Skeletal muscle satellite cell (primary cell): ENCODE measurements around the gene DHX15.

ENCODE experiments used
- H3K27me3 ChIP-seq: 2 replicates; pipeline ENCODE4 v1.7.0; 2013; ENCODE audit warnings: low read length; ENCODE audit not compliant: control insufficient read depth, insufficient read depth
- H3K36me3 ChIP-seq: 2 replicates; pipeline ENCODE4 v1.7.0; 2013; ENCODE audit warnings: mild to moderate bottlenecking, control low read depth, low read length; ENCODE audit not compliant: insufficient read depth
- H3K4me1 ChIP-seq: 2 replicates; pipeline ENCODE4 v1.7.0; 2013; ENCODE audit warnings: low read length; ENCODE audit not compliant: control insufficient read depth, insufficient read depth
- H3K4me2 ChIP-seq: 2 replicates; pipeline ENCODE4 v1.7.0; 2013; ENCODE audit warnings: mild to moderate bottlenecking, low read length
- H3K4me3 ChIP-seq: 2 replicates; pipeline ENCODE4 v1.7.0; 2013; ENCODE audit warnings: low read length
- H3K9ac ChIP-seq: 2 replicates; pipeline ENCODE4 v1.7.0; 2013; ENCODE audit warnings: mild to moderate bottlenecking, low read depth, low read length, moderate library complexity
- H3K9me3 ChIP-seq: replicated peaks from 2 replicates; pipeline ENCODE4 v1.7.0; 2013; ENCODE audit warnings: mild to moderate bottlenecking, control low read depth, low read length

Gene DHX15

DNA sequence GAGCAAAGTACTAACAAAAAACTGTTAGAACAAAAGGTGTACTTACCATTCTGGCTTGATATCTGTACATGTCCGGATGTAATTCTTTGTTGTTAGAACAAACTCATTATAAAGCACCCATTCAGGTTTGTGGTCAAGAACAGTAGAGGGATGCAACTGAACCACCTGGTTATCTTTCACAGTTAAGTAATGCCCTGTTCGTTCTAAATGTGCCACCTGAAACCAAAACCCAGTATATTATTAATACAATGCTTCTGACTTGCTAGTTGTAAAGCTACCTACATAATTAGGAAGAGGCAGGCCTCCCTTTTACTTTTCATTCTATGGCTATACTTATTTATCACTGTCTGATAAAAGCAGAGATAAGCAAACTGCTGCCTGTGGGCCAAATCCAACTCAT, 54.8 kb downstream of the DHX15 start:
- H3K36me3 ChIP-seq: peaks cover 69% of the 10 kb centered on the region
- H3K4me3 ChIP-seq: no peak overlapping the region
- no peaks in the 10 kb centered on the region for H3K4me1 ChIP-seq
- no peak overlapping the region for H3K4me2 ChIP-seq
- no peaks in the 10 kb centered on the region for H3K27me3 ChIP-seq
- no peak overlapping the region for H3K9ac ChIP-seq
- no peaks in the 10 kb centered on the region for H3K9me3 ChIP-seq

DNA sequence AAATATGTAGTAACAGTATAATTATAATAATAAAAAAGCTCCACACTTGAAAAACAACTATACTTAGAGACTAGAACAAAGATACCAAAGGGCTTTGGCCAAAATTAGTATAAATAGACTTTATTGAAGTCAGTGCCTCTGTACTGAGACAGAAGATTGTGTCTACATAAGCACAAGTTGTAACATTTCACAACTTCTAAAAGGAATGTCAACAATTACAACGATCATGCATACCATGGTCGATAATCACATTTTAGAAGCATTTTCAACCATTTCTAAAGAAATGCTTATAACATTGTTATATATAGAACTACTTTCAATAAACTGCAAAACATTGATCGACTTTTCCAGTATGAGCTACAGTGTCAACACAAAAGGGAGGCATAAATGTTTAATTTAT, 57.0 kb downstream of the DHX15 start:
- Histone ChIP-seq H3K4me1 (no peaks in the 10 kb centered on the region), H3K4me2 (no peak overlapping the region), H3K4me3 (no peak overlapping the region), H3K9me3 (no peaks in the 10 kb centered on the region), H3K9ac (no peak overlapping the region), H3K27me3 (no peaks in the 10 kb centered on the region), H3K36me3 (peaks cover 72% of the 10 kb centered on the region)

GRCh38 chr4:24521544-24521943, 62.8 kb downstream of the DHX15 start:
- Histone ChIP-seq H3K4me3 (no peak overlapping the region), H3K9ac (no peak overlapping the region), H3K9me3 (no peaks in the 10 kb centered on the region), H3K27me3 (no peaks in the 10 kb centered on the region), H3K4me2 (no peak overlapping the region), H3K4me1 (peaks cover 14% of the 10 kb centered on the region), H3K36me3 (peaks cover 46% of the 10 kb centered on the region)

GRCh38 chr4:24519649-24520048, 64.7 kb downstream of the DHX15 start:
- Histone ChIP-seq H3K4me1 (peaks cover 14% of the 10 kb centered on the region), H3K27me3 (no peaks in the 10 kb centered on the region), H3K9ac (no peak overlapping the region), H3K4me3 (no peak overlapping the region), H3K36me3 (peaks cover 28% of the 10 kb centered on the region), H3K4me2 (peak overlapping the region; percentile 33), H3K9me3 (no peaks in the 10 kb centered on the region)

DNA sequence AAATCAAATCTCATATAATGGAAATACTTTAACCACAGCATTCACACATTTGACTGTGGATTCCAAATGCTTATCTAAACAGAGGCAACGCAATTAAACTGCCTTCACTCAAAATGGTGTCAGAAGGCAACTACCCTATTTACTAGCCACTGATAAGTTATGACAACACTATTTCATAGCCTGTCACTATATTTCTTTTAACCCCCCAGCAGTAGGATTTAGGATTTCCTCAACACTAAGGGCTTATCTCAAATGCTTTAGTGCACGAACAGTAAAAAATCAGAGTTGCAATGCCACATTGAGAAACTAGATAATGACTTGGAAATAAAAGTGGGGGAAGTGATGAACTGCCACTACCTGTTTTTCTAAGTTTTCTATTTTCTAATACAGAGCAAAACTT, 66.7 kb downstream of the DHX15 start:
- peaks cover 14% of the 10 kb centered on the region for H3K4me1 ChIP-seq
- no peak overlapping the region for H3K9ac ChIP-seq

GRCh38 chr4:24516926-24517325, 67.4 kb downstream of the DHX15 start:
- H3K9ac ChIP-seq: no peak overlapping the region
- H3K4me1 ChIP-seq: peaks cover 14% of the 10 kb centered on the region
- no peaks in the 10 kb centered on the region for H3K27me3 ChIP-seq
- no peak overlapping the region for H3K4me3 ChIP-seq
- H3K9me3 ChIP-seq: no peaks in the 10 kb centered on the region
- H3K36me3 ChIP-seq: peaks cover 20% of the 10 kb centered on the region
- no peak overlapping the region for H3K4me2 ChIP-seq

More for the DNA sequence above, 66.7 kb downstream of the DHX15 start:
- Histone ChIP-seq H3K4me2 (no peak overlapping the region), H3K4me3 (no peak overlapping the region), H3K27me3 (no peaks in the 10 kb centered on the region), H3K9me3 (no peaks in the 10 kb centered on the region), H3K36me3 (peaks cover 21% of the 10 kb centered on the region)

- Histone ChIP-seq H3K9ac (no peak overlapping the region), H3K4me2 (no peak overlapping the region), H3K36me3 (peaks cover 18% of the 10 kb centered on the region), H3K4me3 (no peak overlapping the region), H3K9me3 (no peaks in the 10 kb centered on the region), H3K27me3 (no peaks in the 10 kb centered on the region), H3K4me1 (peaks cover 14% of the 10 kb centered on the region)
Measured at GRCh38 chr4:24515698-24516097, 68.7 kb downstream of the DHX15 start.

DNA sequence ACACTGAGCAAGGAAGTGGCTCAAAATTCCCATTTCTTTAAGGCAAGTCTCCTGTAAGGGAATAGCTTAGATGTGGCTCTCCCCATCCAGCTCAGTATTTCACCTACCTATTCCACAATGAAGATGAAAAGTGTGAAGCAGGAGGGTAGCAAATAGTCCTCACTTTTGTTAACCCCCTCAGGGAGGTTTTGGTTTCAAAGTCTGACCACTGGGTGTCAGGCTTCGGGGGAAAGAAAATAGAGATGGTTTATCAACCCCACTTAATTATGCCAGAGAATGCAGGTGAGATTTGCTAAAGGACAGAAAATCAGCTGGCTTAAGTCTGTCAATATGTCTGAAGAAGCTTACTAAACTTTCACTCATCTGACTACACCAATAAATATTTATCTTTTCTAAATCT, 69.5 kb downstream of the DHX15 start:
- no peak overlapping the region for H3K4me2 ChIP-seq
- no peak overlapping the region for H3K9ac ChIP-seq
- no peaks in the 10 kb centered on the region for H3K9me3 ChIP-seq
- no peak overlapping the region for H3K4me3 ChIP-seq
- H3K27me3 ChIP-seq: no peaks in the 10 kb centered on the region
- peaks cover 16% of the 10 kb centered on the region for H3K36me3 ChIP-seq
- H3K4me1 ChIP-seq: peaks cover 10% of the 10 kb centered on the region

- Histone ChIP-seq H3K27me3 (no peaks in the 10 kb centered on the region), H3K4me1 (peaks cover 5% of the 10 kb centered on the region), H3K9me3 (no peaks in the 10 kb centered on the region), H3K9ac (no peak overlapping the region), H3K4me3 (no peak overlapping the region), H3K36me3 (peaks cover 8% of the 10 kb centered on the region), H3K4me2 (no peak overlapping the region)
Measured at GRCh38 chr4:24513718-24514117, 70.6 kb downstream of the DHX15 start.

GRCh38 chr4:24511371-24512063, 72.8 kb downstream of the DHX15 start:
- Histone ChIP-seq H3K9me3 (no peaks in the 10 kb centered on the region), H3K4me1 (no peaks in the 10 kb centered on the region), H3K27me3 (no peaks in the 10 kb centered on the region), H3K36me3 (peaks cover 3% of the 10 kb centered on the region), H3K4me3 (no peak overlapping the region), H3K4me2 (no peak overlapping the region), H3K9ac (no peak overlapping the region)

DNA sequence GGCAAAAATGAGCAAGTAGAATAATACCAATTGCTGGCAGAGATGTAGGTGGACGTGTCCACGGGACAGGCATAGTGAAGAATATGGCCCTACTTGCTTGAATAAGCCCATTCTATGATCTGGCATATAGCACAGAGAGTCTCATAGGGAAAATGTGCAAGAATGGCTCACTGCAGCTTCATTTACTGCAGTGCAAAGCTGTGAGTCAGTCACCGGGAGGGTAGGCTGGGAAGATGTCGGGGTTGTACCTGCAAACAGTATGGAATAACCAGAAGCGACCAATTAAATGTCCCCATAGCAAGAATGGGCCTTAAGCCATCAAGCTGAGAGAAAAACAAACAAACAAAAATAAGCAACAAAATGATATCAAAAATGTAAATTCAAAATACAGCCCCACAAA, 74.3 kb downstream of the DHX15 start:
- Histone ChIP-seq H3K36me3 (peaks cover 3% of the 10 kb centered on the region), H3K4me3 (no peak overlapping the region), H3K4me1 (no peaks in the 10 kb centered on the region), H3K9ac (no peak overlapping the region), H3K4me2 (no peak overlapping the region), H3K9me3 (no peaks in the 10 kb centered on the region), H3K27me3 (no peaks in the 10 kb centered on the region)

DNA sequence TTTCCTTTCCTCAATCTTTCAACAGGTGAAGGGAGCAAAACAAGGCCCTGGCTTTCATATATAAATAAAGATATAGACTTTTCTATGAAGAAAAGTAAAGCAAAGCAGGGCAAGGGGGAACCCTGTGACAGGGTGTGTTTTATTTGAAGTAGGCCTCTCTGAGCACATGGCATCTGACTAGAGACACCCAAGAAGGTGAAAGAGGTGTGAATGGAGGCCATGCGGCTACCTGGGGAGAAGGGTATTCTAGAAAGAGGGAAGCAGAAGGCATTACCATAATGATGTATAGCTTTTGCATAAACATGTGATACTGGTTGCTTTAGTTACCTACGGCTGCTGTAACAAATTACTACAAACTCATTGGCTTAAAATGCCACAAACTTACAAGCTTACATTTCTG, 75.8 kb downstream of the DHX15 start:
- Histone ChIP-seq H3K4me3 (no peak overlapping the region), H3K4me1 (no peaks in the 10 kb centered on the region), H3K4me2 (no peak overlapping the region), H3K27me3 (no peaks in the 10 kb centered on the region), H3K9ac (no peak overlapping the region), H3K9me3 (no peaks in the 10 kb centered on the region), H3K36me3 (no peaks in the 10 kb centered on the region)
